ENCODE results near the gene SERTAD3.
"Not testable (repeated sequence)": the region's sequence is repeated elsewhere in the genome, so short reads cannot be mapped to it uniquely, and the experiment has no call there.

The SERTAD3 gene

GRCh38 chr19:40457953-40458596, 13.9 kb upstream of the SERTAD3 start:
- DNase-seq (ENCODE audit: low spot score) = no peak

- DNase-seq (ENCODE audit: low spot score) = no peak
Observed at GRCh38 chr19:40457048-40457447, 12.9 kb upstream of the SERTAD3 start.

GRCh38 chr19:40453943-40454342, 9.8 kb upstream of the SERTAD3 start:
- DNase-seq (ENCODE audit: low spot score) = not testable (repeated sequence)

- no peak for DNase-seq (ENCODE audit: low spot score)
Observed at GRCh38 chr19:40453151-40453735, 9.1 kb upstream of the SERTAD3 start.

GRCh38 chr19:40452016-40452415, 7.9 kb upstream of the SERTAD3 start:
- DNase-seq (ENCODE audit: low spot score) = no peak

GRCh38 chr19:40450664-40451063, 6.5 kb upstream of the SERTAD3 start:
- no peak for DNase-seq (ENCODE audit: low spot score)

GRCh38 chr19:40449506-40449905, 5.4 kb upstream of the SERTAD3 start:
- DNase-seq (ENCODE audit: low spot score) = no peak

GRCh38 chr19:40446263-40446784, 2.2 kb upstream of the SERTAD3 start:
- no peak for DNase-seq (ENCODE audit: low spot score)

- DNase-seq (ENCODE audit: low spot score) = no peak
Observed at GRCh38 chr19:40445780-40446262, 1.7 kb upstream of the SERTAD3 start.

- DNase-seq (ENCODE audit: low spot score) = no peak
Observed at GRCh38 chr19:40444825-40445312, 734 bp upstream of the SERTAD3 start.

- peak; percentile 100 for DNase-seq (ENCODE audit: low spot score)
Observed at GRCh38 chr19:40443131-40443999, 770 bp downstream of the SERTAD3 start.

- DNase-seq (ENCODE audit: low spot score) = no peak
Observed at GRCh38 chr19:40442328-40443130, 1.6 kb downstream of the SERTAD3 start.

- no peak for DNase-seq (ENCODE audit: low spot score)
Observed at GRCh38 chr19:40441719-40442253, 2.3 kb downstream of the SERTAD3 start.

- no peak for DNase-seq (ENCODE audit: low spot score)
Observed at GRCh38 chr19:40438284-40438683, 5.9 kb downstream of the SERTAD3 start.

- DNase-seq (ENCODE audit: low spot score) = peak; percentile 30
Observed at GRCh38 chr19:40433391-40434216, 10.5 kb downstream of the SERTAD3 start.

- not testable (repeated sequence) for DNase-seq (ENCODE audit: low spot score)
Observed at GRCh38 chr19:40432760-40433159, 11.4 kb downstream of the SERTAD3 start.

- no peak for DNase-seq (ENCODE audit: low spot score)
Observed at GRCh38 chr19:40431698-40432097, 12.4 kb downstream of the SERTAD3 start.

- not testable (repeated sequence) for DNase-seq (ENCODE audit: low spot score)
Observed at GRCh38 chr19:40430242-40430641, 13.9 kb downstream of the SERTAD3 start.

GRCh38 chr19:40428197-40428596, 15.9 kb downstream of the SERTAD3 start:
- DNase-seq (ENCODE audit: low spot score) = not testable (repeated sequence)

Measured in activated CD4-positive, alpha-beta T cell treated with anti-CD3 and anti-CD28 coated beads, Interleukin-2, Interleukin-4, amounts not matched to agents 100 ng/mL and 50 ng/mL, durations not matched to agents 16 hours and 8 hours (primary cell).